Stimulated activated CD8-positive, alpha-beta memory T cell treated with anti-CD3 and anti-CD28 coated beads, Interleukin-15, amount 100 ng/mL, for 48 hours (primary cell): Measurements from ENCODE around the gene CDK5RAP1.

Source experiments
- DNase-seq, 2 donors: peaks; one replicate each; pipeline ENCODE4 v3.0.0-alpha.2; 2020; ENCODE audit warnings: low read depth in 2 of 2

CDK5RAP1 gene

DNA sequence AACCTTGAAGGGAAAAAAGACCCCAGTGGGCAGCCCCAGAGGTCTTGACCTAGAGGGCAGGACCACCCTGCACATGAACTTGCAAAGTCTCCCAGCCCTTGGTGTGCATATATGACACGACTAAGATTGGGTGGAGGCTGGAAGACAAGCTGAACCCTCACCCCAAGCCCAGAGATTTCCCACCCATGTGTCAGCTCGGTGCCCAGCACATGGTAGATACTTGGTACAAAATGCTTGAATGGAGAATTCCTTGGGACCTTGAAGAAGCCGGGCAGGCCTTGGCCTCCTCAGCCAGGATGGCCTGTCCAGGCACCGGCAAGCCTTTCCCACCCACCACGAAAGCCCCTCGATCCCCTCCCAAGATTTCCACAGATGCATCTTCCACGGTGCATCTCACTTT is 67.7 kb downstream of the CDK5RAP1 start:
- no peak for DNase-seq

DNA sequence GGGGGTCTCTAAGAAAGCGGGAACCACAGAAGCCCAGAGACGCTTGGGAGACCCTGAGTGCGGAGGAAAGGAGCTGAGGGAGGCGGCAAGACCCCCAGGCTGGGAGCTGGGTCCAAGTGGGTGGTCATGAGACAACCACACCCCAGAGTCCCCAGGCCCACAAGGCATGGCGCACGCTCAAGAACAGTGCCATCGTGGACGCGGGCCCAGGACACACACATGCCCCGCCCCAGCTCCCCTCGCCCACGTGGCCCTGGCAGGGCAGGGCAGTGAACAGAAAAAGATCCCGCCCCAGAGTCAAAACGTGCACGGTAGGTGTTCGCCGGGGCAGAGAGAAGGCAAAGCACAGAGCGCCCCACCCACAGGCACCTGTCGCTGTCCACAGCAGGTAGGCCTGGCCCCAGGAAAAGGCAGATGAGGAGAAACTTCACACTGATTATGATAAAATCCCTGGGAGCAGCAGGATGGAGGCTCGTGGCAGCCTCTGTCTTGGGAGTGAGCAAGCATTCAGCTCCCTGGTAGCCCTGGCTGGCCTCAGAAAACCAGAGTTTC is 68.3 kb downstream of the CDK5RAP1 start:
- DNase-seq = no peak

DNA sequence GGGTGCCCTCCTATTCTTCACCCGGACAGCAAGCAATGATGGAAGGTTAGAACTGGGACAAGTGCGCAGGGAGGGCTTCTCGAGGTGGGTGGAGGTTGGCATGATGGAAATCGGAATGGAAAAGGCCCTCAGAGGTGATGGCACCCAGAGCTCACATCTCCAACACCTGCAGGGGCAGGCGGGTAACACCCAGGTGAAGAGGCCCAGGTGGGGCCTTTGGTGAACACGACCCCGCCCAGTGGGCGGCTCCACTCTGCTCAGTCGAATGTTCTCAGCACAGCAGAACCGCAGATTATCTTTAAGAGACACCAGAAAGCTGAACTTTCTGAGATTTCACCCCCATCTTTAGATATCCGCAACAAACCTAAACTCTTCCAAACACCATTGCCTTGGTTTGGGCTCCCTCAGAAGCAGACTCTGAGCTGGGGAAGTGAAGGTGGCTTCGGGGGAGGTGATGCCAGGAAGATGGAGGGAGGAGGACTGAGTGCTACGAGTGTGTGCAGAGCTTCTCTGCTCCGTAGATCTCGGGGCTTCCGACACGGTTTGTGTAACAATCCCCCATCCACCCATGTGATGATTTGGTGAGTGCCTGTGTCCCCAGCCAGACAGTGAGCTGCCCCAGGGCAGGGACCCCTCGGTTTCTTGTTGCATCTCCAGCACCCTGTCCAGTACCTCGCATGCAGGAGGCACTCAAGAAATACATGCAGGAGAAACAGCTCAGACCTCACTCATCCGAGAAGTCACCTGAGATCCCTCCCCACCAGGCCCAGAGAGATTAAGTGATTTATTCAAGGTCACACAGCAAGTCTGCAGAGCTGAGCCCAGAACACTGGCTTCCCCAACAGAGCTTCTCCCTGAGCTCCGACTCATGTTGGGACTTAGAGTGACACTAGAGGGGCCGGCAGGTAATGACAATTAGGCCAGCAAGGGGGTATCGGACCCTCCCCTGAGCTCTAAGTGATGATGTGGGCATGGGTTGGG is 72.9 kb downstream of the CDK5RAP1 start:
- DNase-seq = no peak

DNA sequence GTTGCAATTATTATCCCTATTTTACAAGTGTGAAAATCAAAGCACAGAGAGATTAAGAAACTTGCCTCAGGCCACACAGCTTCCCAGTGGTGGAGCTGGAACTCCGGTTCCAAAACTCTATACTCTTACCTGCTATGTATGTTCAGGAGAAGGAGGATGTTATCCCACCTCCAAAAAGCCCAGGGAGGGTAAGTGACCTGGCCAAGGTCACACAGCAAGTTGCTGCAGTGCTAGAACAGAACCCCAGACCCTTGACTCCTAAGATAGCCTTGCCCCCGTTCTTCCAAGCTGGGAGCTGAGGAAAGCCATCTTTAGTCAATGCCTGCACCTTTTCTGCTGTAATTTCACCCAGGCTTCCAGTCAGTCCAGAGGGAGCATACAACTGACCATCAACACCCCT is 76.0 kb downstream of the CDK5RAP1 start:
- DNase-seq = no peak

DNA sequence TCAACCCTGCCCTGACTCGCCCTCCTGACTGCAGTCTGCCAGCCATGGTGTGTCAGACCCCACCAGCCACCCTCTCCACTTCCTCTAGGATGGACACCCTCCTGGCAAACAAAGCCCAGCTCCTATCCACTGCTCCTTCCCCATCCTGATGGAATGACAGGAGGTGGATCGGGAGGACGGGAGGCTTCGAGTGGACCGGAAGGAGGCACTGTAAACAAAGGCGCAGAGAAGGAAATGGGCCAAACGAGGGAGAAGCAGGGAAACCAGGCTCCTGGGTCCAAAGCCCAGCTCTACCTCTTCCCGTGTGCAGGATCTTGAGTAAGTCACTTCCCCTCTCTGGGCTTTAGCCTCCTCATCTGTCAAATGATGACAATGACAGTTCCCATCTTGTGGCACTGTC is 78.1 kb downstream of the CDK5RAP1 start:
- no peak for DNase-seq

DNA sequence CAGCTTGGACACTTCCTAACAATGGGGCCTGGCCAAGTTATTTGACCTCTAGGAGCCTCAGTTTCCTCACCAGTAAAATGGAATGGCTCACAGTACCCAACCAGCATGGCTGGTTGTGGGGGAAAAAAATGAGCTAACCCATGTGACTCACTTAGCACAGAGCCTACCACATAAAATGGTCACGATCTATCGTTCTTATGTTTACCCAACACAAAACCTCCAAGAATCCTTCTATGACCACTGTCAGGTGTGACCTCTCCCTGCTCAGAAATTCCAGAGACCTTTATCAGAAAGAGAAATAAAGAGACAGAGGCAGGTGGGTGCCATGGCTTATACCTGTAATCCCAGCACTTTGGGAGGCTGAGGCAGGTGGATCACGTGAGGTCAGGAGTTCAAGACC is 78.9 kb downstream of the CDK5RAP1 start:
- DNase-seq = no peak

DNA sequence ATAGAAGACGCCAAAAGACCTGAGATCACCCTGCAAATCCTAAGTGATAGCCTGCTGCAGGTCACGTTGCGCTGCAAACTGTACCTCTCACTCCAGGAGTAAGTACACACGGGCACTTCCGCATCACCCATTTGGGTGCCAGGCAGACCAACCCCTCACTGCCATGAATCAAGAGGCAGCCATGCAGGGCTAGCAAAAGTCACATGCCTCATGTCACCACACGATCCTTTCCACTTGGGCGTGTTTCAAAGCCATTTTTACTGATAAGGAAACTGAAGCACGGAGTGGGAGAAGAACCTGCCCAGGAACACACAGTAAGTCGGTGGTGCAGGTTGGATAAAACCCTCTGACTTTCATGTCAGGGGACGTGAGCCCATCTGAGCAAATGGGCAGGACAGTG is 81.3 kb downstream of the CDK5RAP1 start:
- no peak for DNase-seq

DNA sequence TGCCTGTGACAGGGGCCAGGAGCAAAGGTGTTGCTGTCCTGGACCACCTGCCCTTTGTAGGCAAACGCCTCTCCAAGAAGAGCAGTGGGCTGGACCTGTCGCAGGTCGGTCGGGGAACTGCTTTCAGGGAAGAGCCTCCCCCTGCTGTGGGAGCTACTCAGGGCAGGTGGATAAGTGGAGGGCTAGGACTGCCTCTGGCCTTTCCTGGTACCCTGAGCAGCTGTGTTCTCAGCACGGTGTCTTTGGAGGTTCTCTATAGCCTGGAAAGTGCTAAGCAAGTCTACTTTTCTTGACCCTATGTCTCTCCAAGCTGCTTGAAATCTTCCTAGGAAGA is 83.3 kb downstream of the CDK5RAP1 start:
- no peak for DNase-seq

DNA sequence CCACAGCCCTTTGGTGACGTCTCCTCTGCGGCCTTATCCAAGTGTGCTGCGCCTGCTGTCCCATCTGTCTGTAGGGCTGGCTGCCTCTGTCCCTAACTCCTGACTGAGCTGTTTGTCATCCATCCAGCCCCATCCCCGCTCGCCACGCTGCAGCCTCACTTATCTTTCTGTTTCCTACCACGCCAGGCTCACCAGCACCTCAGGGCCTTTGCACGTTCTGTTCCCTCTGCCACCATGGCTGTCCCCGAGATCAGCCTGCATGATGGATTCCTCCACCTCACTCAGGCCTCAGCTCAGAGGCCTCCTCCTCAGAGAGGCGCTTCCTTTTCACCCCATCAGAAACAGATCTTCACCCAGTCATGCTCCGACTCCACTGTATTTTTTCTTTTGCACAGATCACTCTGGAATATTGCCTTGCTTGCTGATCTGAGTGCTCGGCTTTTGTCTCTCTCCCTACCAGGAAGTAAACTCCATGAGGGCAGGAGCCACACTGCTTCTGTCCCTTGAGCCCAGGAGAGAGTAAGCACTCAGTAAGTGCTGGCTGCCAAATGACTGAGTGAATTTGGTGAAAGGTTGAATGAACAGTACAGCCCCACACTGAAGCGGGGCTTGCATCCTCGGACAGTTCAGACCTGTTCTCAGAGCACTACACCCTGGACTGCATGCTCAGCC is 83.8 kb downstream of the CDK5RAP1 start:
- DNase-seq = no peak

DNA sequence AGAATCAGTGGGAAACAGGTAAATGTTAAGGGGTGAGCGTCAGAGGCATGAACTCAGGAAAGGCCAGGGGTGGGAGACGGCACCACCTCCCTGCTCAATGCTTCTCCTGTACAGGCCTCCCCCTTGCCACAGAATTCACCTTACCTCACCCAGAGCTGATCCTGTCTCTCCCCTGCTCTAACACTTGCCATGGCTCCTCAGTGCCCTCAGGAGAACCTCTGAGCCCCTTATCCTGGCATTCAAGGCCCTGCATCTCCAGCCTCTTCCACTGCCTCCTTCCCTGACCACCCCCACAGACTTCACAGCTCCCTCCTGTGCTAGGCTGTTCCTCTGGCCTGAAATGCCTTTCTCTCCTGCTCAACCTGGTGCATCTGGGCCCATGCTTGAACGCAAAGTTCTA is 84.4 kb downstream of the CDK5RAP1 start:
- no peak for DNase-seq

DNA sequence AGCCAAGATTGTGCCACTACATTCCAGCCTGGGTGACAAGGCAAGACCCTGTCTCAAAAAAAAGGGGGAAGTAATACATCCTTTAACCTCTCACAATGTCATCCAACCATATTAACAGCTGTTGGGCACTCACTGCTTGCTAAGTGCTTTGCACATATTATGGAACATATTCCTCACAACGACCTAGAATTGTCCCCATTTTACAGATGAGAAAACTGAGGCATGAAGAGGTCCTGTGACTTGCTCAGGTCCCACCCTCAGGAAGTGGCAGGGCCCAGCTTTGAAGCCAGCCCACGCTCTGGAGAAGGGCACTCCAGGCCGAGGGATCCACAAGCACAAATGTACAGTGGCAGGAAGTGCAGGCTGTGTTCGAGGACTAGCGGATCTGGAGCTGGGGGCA is 85.0 kb downstream of the CDK5RAP1 start:
- no peak for DNase-seq

DNA sequence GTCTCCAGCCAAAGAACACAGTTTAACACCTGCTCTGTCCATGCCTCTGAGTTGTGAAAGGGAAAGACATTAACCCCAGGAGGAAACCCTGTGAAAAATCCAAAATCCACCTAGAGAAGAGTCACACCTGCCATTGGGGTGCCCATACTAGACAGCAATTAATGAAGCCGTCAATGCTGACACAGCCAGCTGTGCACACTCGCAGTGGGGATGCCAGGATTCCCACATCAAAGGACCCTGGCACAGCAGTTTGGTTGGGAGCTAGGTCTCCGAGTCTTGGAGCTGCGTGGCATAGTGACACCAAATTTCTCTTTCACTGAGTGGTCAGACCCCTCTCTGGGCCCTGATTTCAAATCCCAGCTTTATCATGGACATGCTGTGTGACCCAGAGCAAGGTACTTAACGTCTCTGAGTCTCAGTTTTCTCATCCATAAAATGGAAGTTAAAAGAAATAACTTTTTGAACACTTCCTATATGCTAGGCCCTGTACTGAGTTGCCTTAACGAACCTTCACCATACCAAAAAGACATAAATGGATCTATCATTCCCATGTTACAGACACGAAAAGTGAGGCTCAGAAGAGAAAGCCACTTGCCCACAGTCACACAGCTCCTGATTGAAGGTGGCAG is 87.5 kb downstream of the CDK5RAP1 start:
- no peak for DNase-seq

DNA sequence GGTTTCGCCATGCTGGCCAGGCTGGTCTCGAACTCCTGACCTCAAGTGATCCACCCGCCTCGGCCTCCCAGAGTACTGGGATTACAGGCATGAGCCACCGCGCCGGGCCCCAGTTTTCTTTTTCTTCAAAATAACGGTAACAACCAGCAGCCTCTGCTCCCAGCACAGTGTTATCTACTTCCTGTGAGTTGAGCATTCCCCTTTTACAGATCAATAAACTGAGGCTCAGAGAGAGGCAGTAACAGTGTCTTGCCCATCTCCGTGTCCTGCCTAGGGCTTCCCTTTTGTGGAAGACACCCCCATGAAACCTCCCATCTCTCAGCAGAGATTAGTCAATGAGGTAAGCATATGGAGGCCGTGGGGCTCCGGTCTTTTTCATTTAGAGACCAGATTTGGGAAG is 88.7 kb downstream of the CDK5RAP1 start:
- no peak for DNase-seq

DNA sequence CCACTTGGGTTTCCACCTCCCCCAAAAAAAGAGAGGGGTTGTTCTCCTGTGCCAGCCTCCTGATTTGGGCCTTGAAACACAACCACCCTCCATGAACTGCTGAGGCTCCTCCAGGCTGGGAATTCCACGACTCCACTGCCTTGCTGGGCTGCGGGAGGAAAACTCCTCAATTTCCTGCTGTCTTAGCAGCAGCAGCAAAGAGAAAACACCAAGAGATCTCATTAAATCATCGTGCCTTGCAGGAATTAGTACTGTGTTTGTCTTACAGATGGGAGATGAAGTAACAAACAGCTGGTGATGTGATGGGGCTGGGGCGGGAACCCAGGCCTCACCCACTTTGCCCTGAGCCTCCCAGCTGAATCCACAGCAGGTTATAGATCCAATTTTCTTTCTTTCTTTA is 89.3 kb downstream of the CDK5RAP1 start:
- DNase-seq = no peak

DNA sequence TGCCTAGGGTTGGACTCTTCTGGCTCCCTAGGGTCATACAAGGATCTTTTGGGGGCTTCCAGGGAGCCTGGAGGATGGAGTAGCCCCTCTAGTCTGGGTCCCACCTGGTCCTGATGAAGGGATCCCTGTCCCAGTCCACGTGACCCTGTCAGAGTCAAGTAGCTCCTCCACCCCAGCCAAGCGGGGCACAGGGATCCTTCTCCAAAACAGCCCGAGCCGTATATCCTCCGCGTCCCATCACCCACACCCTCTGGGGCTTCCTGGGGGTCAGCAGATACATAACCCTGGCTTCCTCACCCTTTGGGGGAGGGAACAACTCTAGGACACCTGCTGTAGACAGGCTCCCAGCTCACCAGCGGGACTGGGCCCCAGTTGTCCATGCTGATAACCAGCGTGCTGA is 90.3 kb downstream of the CDK5RAP1 start:
- DNase-seq = no peak

DNA sequence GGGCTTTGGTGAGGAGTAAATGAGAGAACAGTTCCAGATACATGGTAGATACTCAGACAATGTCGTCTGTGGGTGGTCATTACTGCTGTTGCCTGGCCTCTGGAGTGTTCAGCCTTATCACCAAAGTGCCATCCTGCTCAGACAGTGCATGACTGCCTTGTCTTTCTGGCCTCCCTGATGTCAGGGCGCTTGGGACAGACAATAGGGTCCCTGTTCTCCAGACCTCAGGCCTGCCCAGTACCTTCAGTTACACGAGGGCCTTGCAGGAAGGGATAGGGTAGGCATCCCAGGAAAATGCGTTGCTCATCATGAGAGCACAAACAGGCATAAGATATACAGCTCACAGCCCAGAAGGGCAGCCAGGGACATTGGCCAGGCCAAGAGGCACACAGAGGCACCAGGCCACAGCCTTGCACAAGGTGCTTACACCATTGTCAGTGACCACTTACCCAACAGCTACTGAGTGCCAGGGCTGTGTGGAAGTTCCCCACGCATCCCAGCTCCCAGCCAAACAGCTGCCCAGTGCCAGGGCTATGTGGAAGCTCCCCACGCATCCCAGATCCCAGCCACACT is 90.9 kb downstream of the CDK5RAP1 start:
- no peak for DNase-seq

DNA sequence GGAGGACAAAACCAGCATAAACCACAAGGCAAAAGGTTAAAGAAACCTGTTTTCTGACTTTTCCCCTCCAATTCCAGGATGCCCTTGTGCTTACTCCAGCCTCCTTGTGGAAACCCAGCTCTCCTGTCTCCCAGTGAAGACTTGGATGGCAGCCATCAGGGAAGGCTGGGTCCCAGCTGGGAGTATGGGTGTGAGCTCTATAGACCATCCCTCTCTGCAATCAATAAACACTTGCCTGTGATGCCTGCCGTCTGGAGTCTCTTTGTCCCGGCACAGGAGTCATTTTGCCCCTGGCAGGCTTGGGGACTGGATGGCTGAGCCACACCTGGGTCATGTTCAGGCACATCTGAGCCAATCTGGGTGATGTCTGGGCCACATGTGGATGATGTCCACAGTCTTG is 91.7 kb downstream of the CDK5RAP1 start:
- no peak for DNase-seq
